ENCODE results near the gene ORAI3. TPM values are rescaled to one million over a fixed set of nuclear protein-coding genes. Genes with fewer than 3 reads are reported as not detected.

Gene ORAI3
- total RNA-seq, 1 experiment from 2014 or later = 9.0 TPM

DNA sequence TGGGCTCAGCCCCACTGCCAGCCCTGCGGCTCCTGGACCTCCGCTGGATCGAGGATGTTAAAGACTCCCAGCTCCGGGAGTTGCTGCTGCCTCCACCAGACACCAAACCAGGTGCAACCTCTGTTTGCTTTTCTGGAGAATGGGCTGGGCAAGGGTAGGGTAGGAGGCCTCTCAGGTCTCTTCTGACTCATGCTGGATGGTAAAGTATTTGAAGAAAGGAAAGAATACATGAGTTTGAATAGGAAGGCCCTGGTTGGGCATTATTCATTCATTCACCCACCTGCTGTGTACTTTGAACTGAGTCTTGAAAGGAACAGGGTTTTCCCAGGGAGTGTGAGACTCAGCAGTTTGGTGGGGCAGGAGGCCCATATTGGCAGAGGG, 6.5 kb upstream of the ORAI3 start:
- BruUV-seq (replicated peaks) = no TSS peak
- DNase-seq (ENCODE audit: low read depth, low spot score) = no peak
- peaks cover 1% of the 10 kb centered on the region; the same call in 1 of the 2 replicates for H3K79me2 ChIP-seq (ENCODE audit: insufficient read depth, low read length)
- H3K27ac ChIP-seq (ENCODE audit: low read depth, low read length) = peak overlapping the region; percentile 38; the same call in 1 of the 2 replicates
- peak overlapping the region; percentile 50 for H3K4me2 ChIP-seq (ENCODE audit: low read length)
- no peaks in the 10 kb centered on the region for H3K27me3 ChIP-seq (ENCODE audit: insufficient read depth, low read length)
- TF ChIP-seq EGR1 (IDR thresholded peaks at IDR 0.05; ENCODE audit: low read depth) (no peak), RAD21 (IDR thresholded peaks at IDR 0.05; ENCODE audit: low read depth) (no peak), CEBPB (IDR thresholded peaks at IDR 0.05; ENCODE audit: low read depth) (no peak), ELF1 (IDR thresholded peaks at IDR 0.05; ENCODE audit: borderline replicate concordance, low read depth) (no peak), FOSL1 (IDR thresholded peaks at IDR 0.05; ENCODE audit: low read depth) (no peak), ZNF274 (IDR thresholded peaks at IDR 0.05; ENCODE audit: low read depth, low read length) (no peak), SP1 (IDR thresholded peaks at IDR 0.05; ENCODE audit: low read depth) (no peak), POLR2A (IDR thresholded peaks at IDR 0.05; ENCODE audit: borderline replicate concordance, extremely low read depth, insufficient read depth, insufficient read length) (no peak), ZFX (IDR thresholded peaks at IDR 0.05) (no peak), POLR2AphosphoS5 (IDR thresholded peaks at IDR 0.05; ENCODE audit: low read depth, low read length) (no peak), JUND (IDR thresholded peaks at IDR 0.05) (no peak), YY1 (IDR thresholded peaks at IDR 0.05; ENCODE audit: extremely low read depth, insufficient replicate concordance, low read depth, low read length) (no peak), EZH2phosphoT487 (IDR thresholded peaks at IDR 0.05; ENCODE audit: borderline replicate concordance) (no peak), EZH2 (IDR thresholded peaks at IDR 0.05) (no peak), SRF (IDR thresholded peaks at IDR 0.05; ENCODE audit: low read depth) (no peak)
- TF ChIP-seq, protein P1, sequence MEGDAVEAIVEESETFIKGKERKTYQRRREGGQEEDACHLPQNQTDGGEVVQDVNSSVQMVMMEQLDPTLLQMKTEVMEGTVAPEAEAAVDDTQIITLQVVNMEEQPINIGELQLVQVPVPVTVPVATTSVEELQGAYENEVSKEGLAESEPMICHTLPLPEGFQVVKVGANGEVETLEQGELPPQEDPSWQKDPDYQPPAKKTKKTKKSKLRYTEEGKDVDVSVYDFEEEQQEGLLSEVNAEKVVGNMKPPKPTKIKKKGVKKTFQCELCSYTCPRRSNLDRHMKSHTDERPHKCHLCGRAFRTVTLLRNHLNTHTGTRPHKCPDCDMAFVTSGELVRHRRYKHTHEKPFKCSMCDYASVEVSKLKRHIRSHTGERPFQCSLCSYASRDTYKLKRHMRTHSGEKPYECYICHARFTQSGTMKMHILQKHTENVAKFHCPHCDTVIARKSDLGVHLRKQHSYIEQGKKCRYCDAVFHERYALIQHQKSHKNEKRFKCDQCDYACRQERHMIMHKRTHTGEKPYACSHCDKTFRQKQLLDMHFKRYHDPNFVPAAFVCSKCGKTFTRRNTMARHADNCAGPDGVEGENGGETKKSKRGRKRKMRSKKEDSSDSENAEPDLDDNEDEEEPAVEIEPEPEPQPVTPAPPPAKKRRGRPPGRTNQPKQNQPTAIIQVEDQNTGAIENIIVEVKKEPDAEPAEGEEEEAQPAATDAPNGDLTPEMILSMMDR (IDR thresholded peaks at IDR 0.05 in 2 of 3, conservative IDR thresholded peaks at IDR 0.05 in 1 of 3; ENCODE audit: borderline replicate concordance in 1 of 3, insufficient read depth in 1 of 3, low read depth in 2 of 3, low read length in 2 of 3) = no peak
- TF ChIP-seq, protein P2, sequence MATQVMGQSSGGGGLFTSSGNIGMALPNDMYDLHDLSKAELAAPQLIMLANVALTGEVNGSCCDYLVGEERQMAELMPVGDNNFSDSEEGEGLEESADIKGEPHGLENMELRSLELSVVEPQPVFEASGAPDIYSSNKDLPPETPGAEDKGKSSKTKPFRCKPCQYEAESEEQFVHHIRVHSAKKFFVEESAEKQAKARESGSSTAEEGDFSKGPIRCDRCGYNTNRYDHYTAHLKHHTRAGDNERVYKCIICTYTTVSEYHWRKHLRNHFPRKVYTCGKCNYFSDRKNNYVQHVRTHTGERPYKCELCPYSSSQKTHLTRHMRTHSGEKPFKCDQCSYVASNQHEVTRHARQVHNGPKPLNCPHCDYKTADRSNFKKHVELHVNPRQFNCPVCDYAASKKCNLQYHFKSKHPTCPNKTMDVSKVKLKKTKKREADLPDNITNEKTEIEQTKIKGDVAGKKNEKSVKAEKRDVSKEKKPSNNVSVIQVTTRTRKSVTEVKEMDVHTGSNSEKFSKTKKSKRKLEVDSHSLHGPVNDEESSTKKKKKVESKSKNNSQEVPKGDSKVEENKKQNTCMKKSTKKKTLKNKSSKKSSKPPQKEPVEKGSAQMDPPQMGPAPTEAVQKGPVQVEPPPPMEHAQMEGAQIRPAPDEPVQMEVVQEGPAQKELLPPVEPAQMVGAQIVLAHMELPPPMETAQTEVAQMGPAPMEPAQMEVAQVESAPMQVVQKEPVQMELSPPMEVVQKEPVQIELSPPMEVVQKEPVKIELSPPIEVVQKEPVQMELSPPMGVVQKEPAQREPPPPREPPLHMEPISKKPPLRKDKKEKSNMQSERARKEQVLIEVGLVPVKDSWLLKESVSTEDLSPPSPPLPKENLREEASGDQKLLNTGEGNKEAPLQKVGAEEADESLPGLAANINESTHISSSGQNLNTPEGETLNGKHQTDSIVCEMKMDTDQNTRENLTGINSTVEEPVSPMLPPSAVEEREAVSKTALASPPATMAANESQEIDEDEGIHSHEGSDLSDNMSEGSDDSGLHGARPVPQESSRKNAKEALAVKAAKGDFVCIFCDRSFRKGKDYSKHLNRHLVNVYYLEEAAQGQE (IDR thresholded peaks at IDR 0.05; ENCODE audit: low read depth) = no peak
- H3K9me2 ChIP-seq (ENCODE audit: insufficient read depth) = no peaks in the 10 kb centered on the region
- ChIA-PET CTCF (interaction anchor here (0.8 to 2.4 kb wide), 6 partner anchors 11 to 500 kb away, joined by 3 to 13 read pairs (median 5); partner anchors contain the start of gene ZNF843), POLR2A (interaction anchor here (1.3 to 1.6 kb wide), 2 partner anchors 11 to 136 kb away, joined by 3 read pairs; no protein-coding TSS in a partner anchor), RAD21 (ENCODE audit: low non-redundant PET in 1 of 2, low total read pairs in 2 of 2, uncharacterized antibody in 2 of 2, unreplicated experiment in 2 of 2) (interaction anchor here (0.8 to 1.3 kb wide), 2 partner anchors 98 kb away, joined by 3 to 4 read pairs; no protein-coding TSS in a partner anchor)
- intact Hi-C loops (cut with micrococcal nuclease) = no loop called here
- no peak overlapping the region for H3K4me3 ChIP-seq (replicated peaks in 1 of 2; ENCODE audit: low read depth in 1 of 2, low read length in 2 of 2)
- ATAC-seq = no peak
- no peaks in the 10 kb centered on the region for H3K9me3 ChIP-seq (ENCODE audit: control insufficient read depth in 1 of 2, insufficient read depth in 1 of 2, low read depth in 1 of 2, low read length in 2 of 2)
- no peaks in the 10 kb centered on the region for H4K20me1 ChIP-seq (ENCODE audit: insufficient read depth)
- peaks cover 14 to 20% of the 10 kb centered on the region in 2 experiments for H3K36me3 ChIP-seq (ENCODE audit: control insufficient read depth in 1 of 2, insufficient read depth in 2 of 2, low read length in 2 of 2)
- peak overlapping the region; percentile 25; the same call in 1 of the 2 replicates for H3K9ac ChIP-seq (ENCODE audit: low read length)
- H3K4me1 ChIP-seq (ENCODE audit: control insufficient read depth in 1 of 2, insufficient read depth in 2 of 2, low read length in 2 of 2) = peaks cover 5 to 12% of the 10 kb centered on the region in 2 experiments; a peak in 3 of 4 replicates
- no peak overlapping the region for H2AFZ ChIP-seq (ENCODE audit: low read depth, low read length, poor library complexity, severe bottlenecking)
